ENCODE data around the gene MOB1B. TPM values are rescaled to one million over a fixed set of nuclear protein-coding genes. Genes with fewer than 3 reads are reported as not detected.
"Not testable (repeated sequence)": the region's sequence is repeated elsewhere in the genome, so short reads cannot be mapped to it uniquely, and the experiment has no call there.

MOB1B gene
- total and polyA plus RNA-seq, 12 donors = 3.9 to 33.4 (median 19.4) TPM

GRCh38 chr4:71004281-71004851 lies 102.2 kb downstream of the MOB1B start:
- peaks cover 0 to 4% (median 0%) of the 10 kb centered on the region in 11 donors for H3K9me3 ChIP-seq
- TF ChIP-seq CTCF (IDR thresholded peaks at IDR 0.05) = no peak
- intact Hi-C loops (cut with DNase I) = loop anchor here in 5 of 10 donors (10.0 kb wide), 1 partner anchor 350 kb away; no protein-coding TSS in a partner anchor
- peaks cover 0 to 17% (median under 1%) of the 10 kb centered on the region in 9 donors for H3K36me3 ChIP-seq
- H3K27me3 ChIP-seq = no peaks in the 10 kb centered on the region
- DNase-seq (no peak), ATAC-seq (no peak)
- peaks cover 0 to 19% (median 0%) of the 10 kb centered on the region in 9 donors for H3K4me1 ChIP-seq
- no peak overlapping the region for H3K4me3 ChIP-seq
- H3K27ac ChIP-seq = peak overlapping the region in 1 of 10 donors; percentile 16
- WGBS, 2 donors = 70 to 77% methylated on average over 6 to 7 of the region's 7 CpGs

GRCh38 chr4:71005025-71005424 lies 102.9 kb downstream of the MOB1B start:
- not testable (repeated sequence) for H3K27me3 ChIP-seq, H3K4me3 ChIP-seq, ATAC-seq, DNase-seq, H3K9me3 ChIP-seq
- H3K27ac ChIP-seq = peak overlapping the region in 1 of 10 donors; percentile 16
- 93 to 96% methylated on average over 6 of the region's 6 CpGs for WGBS, 2 donors
- intact Hi-C loops (cut with DNase I) = loop anchor here in 7 of 10 donors (5.0 to 10.0 kb wide), 2 partner anchors 350 to 353 kb away; no protein-coding TSS in a partner anchor
- peaks cover 0 to 24% (median 0%) of the 10 kb centered on the region in 9 donors for H3K4me1 ChIP-seq
- peaks cover 0 to 11% (median 0%) of the 10 kb centered on the region in 9 donors for H3K36me3 ChIP-seq

GRCh38 chr4:71006203-71006907 lies 104.2 kb downstream of the MOB1B start:
- H3K36me3 ChIP-seq = peaks cover 0 to 5% (median 0%) of the 10 kb centered on the region in 9 donors
- H3K27ac ChIP-seq = peak overlapping the region in 1 of 10 donors; percentile 45
- no peaks in the 10 kb centered on the region for H3K27me3 ChIP-seq
- intact Hi-C loops (cut with DNase I) = loop anchor here in 7 of 10 donors (5.0 to 10.0 kb wide), 2 partner anchors 352 to 354 kb away; no protein-coding TSS in a partner anchor
- DNase-seq (no peak), ATAC-seq (no peak)
- H3K4me1 ChIP-seq = peaks cover 0 to 26% (median 0%) of the 10 kb centered on the region in 9 donors
- 91 to 94% methylated on average over 6 of the region's 6 CpGs for WGBS, 2 donors
- no peaks in the 10 kb centered on the region for H3K9me3 ChIP-seq
- no peak overlapping the region for H3K4me3 ChIP-seq
- no peak for TF ChIP-seq CTCF (IDR thresholded peaks at IDR 0.05)

- no peaks in the 10 kb centered on the region for H3K9me3 ChIP-seq
- no peak for TF ChIP-seq CTCF (IDR thresholded peaks at IDR 0.05)
- H3K36me3 ChIP-seq = peaks cover 0 to 14% (median 0%) of the 10 kb centered on the region in 9 donors
- DNase-seq = no peak
- H3K27ac ChIP-seq = no peak overlapping the region
- H3K4me3 ChIP-seq = no peak overlapping the region
- intact Hi-C loops (cut with DNase I) = loop anchor here in 7 of 10 donors (5.0 to 10.0 kb wide), 2 partner anchors 353 to 356 kb away; no protein-coding TSS in a partner anchor
- no peaks in the 10 kb centered on the region for H3K27me3 ChIP-seq
- H3K4me1 ChIP-seq = peaks cover 0 to 26% (median 0%) of the 10 kb centered on the region in 9 donors
- ATAC-seq = no peak
- WGBS, 2 donors = 95% methylated on average over 2 of the region's 2 CpGs
Measured at GRCh38 chr4:71008196-71008595, 106.0 kb downstream of the MOB1B start.

Measured in heart right ventricle (tissue), 16 donors.